HG03558 (cell line): ENCODE results near the gene ZFYVE26.
A peak's percentile ranks its signal among the peaks of the same experiment; 100 is the strongest.
"Not testable (repeated sequence)": the region's sequence is repeated elsewhere in the genome, so short reads cannot be mapped to it uniquely, and the experiment has no call there.

Experiments
- ATAC-seq: cut with Tn5 transposase; IDR thresholded peaks from one replicate; pipeline ENCODE4 v1.9.1; 2021; ENCODE audit warnings: moderate number of reproducible peaks; ENCODE audit not compliant: unreplicated experiment; ENCODE audit errors: extremely low read depth

The ZFYVE26 gene

GRCh38 chr14:67816326-67817002, at the start of gene ZFYVE26:
Gene ZFYVE26 (minus strand): TSS chr14:67816590. CDS start chr14:67815963, 627 bp downstream.
- peak; percentile 47 for ATAC-seq

GRCh38 chr14:67863223-67863622, 46.8 kb upstream of the ZFYVE26 start:
- ATAC-seq, result no peak

GRCh38 chr14:67859169-67859749, 42.9 kb upstream of the ZFYVE26 start:
- ATAC-seq, result no peak

GRCh38 chr14:67857778-67858350, 41.5 kb upstream of the ZFYVE26 start:
- ATAC-seq, result no peak

- ATAC-seq, result no peak
Observed at GRCh38 chr14:67856827-67857226, 40.4 kb upstream of the ZFYVE26 start.

GRCh38 chr14:67853715-67854114, 37.3 kb upstream of the ZFYVE26 start:
- no peak for ATAC-seq

- no peak for ATAC-seq
Observed at GRCh38 chr14:67852926-67853604, 36.7 kb upstream of the ZFYVE26 start.

GRCh38 chr14:67851785-67852410, 35.5 kb upstream of the ZFYVE26 start:
- no peak for ATAC-seq

GRCh38 chr14:67850066-67850830, 33.9 kb upstream of the ZFYVE26 start:
- no peak for ATAC-seq

- no peak for ATAC-seq
Observed at GRCh38 chr14:67846029-67846610, 29.7 kb upstream of the ZFYVE26 start.

- no peak for ATAC-seq
Observed at GRCh38 chr14:67837011-67837624, 20.7 kb upstream of the ZFYVE26 start.

- ATAC-seq, result no peak
Observed at GRCh38 chr14:67835596-67835995, 19.2 kb upstream of the ZFYVE26 start.

GRCh38 chr14:67833403-67833802, 17.0 kb upstream of the ZFYVE26 start:
- no peak for ATAC-seq

- ATAC-seq, result no peak
Observed at GRCh38 chr14:67831113-67831512, 14.7 kb upstream of the ZFYVE26 start.

- no peak for ATAC-seq
Observed at GRCh38 chr14:67821121-67821520, 4.7 kb upstream of the ZFYVE26 start.

- ATAC-seq, result no peak
Observed at GRCh38 chr14:67820428-67820971, 4.1 kb upstream of the ZFYVE26 start.

GRCh38 chr14:67819563-67820421, 3.4 kb upstream of the ZFYVE26 start, which contains the start of gene RAD51B:
Gene RAD51B (plus strand): TSS chr14:67819779.
- ATAC-seq, result no peak

GRCh38 chr14:67818476-67818875, 2.1 kb upstream of the ZFYVE26 start:
- not testable (repeated sequence) for ATAC-seq
